ENCODE data around the gene EIF1. TPM values are rescaled to one million over a fixed set of nuclear protein-coding genes. Genes with fewer than 3 reads are reported as not detected.
A peak's percentile ranks its signal among the peaks of the same experiment; 100 is the strongest.

EIF1 gene
- total RNA-seq, 1 experiment from 2014 or later, result 1,082 TPM

DNA sequence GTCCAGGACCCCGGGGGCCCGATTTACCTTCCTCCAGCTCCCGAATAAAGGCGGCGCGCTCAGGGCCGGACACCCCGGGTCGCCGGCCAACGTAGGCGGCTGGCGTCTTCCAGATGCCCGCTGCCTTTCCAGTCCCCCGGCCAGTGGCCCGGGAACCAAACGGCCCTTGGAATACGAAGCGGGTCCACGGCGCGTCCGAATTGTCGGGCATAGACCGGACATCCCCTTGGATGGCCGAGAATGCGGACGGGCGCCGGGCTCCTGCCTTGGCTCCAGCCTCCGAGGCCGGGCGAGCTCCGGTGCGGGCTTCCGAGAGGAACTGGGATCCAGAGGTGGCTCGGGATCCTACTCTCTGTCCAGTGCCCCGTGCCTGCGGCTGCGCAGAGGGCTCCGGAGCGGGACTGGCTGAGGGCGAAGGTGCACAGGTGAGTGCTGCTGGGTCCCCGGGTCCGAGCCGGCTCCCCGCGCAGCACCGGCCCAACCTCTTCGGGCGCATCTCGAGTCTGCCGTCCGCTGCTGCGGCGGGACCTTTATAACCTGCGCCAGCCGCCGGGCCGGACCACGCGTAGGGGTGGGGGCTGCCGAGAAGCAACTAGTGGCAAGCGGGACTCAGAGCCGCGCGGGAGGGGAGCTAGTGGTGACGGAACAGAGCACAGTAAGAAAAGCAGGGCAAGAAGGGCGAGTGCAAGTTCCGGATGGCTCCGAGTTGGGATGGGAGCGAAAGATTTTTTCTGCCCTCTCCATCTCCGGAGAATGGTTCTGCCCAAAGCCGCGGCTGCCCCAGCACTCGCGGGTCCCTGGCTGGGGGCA, 45.7 kb downstream of the EIF1 start, which contains the start of gene HAP1 (continued):
- TF ChIP-seq, protein P1, sequence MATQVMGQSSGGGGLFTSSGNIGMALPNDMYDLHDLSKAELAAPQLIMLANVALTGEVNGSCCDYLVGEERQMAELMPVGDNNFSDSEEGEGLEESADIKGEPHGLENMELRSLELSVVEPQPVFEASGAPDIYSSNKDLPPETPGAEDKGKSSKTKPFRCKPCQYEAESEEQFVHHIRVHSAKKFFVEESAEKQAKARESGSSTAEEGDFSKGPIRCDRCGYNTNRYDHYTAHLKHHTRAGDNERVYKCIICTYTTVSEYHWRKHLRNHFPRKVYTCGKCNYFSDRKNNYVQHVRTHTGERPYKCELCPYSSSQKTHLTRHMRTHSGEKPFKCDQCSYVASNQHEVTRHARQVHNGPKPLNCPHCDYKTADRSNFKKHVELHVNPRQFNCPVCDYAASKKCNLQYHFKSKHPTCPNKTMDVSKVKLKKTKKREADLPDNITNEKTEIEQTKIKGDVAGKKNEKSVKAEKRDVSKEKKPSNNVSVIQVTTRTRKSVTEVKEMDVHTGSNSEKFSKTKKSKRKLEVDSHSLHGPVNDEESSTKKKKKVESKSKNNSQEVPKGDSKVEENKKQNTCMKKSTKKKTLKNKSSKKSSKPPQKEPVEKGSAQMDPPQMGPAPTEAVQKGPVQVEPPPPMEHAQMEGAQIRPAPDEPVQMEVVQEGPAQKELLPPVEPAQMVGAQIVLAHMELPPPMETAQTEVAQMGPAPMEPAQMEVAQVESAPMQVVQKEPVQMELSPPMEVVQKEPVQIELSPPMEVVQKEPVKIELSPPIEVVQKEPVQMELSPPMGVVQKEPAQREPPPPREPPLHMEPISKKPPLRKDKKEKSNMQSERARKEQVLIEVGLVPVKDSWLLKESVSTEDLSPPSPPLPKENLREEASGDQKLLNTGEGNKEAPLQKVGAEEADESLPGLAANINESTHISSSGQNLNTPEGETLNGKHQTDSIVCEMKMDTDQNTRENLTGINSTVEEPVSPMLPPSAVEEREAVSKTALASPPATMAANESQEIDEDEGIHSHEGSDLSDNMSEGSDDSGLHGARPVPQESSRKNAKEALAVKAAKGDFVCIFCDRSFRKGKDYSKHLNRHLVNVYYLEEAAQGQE (IDR thresholded peaks at IDR 0.05; ENCODE audit: low read depth), result no peak

DNA sequence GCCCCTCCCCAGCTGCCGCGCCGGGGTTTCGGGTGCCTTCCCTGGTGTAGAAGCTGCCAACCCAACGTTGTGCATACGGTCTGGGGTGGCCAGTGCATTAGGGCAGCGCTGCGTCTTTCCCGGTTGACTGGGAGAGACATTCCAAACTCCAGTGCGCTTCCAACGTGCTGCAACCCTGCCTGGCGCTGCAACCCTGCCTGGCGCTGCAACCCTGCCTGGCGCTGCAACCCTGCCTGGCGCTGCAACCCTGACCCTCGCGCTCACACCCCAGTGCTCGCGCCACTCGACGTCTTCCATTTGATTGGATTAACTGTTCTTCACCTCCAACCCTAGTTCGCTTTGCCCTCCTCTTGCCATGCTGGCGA, 46.2 kb downstream of the EIF1 start:
- no peaks in the 10 kb centered on the region for H3K9me2 ChIP-seq (ENCODE audit: insufficient read depth)
- H3K4me2 ChIP-seq (ENCODE audit: low read length), result peak overlapping the region; percentile 85
- no peaks in the 10 kb centered on the region for H3K79me2 ChIP-seq (ENCODE audit: insufficient read depth, low read length)
- no TSS peak for BruUV-seq (replicated peaks)
- intact Hi-C loops (cut with micrococcal nuclease), result no loop called here
- peak overlapping the region; percentile 40; the same call in 1 of the 2 replicates for H3K27ac ChIP-seq (ENCODE audit: low read depth, low read length)
- H4K20me1 ChIP-seq (ENCODE audit: insufficient read depth), result no peaks in the 10 kb centered on the region
- no peaks in the 10 kb centered on the region for H3K9me3 ChIP-seq (ENCODE audit: control insufficient read depth in 1 of 2, insufficient read depth in 1 of 2, low read depth in 1 of 2, low read length in 2 of 2)
- ChIA-PET POLR2A (interaction anchor here (1.2 to 1.9 kb wide), 4 partner anchors 10 to 66 kb away, joined by 3 to 6 read pairs (median 4); partner anchors contain the start of gene JUP), RAD21 (ENCODE audit: low non-redundant PET in 1 of 2, low total read pairs in 2 of 2, uncharacterized antibody in 2 of 2, unreplicated experiment in 2 of 2) (interaction anchor here in 1 of 2 experiments (0.9 kb wide), 1 partner anchor 66 kb away, joined by 3 read pairs; no protein-coding TSS in a partner anchor), CTCF (interaction anchor here (1.0 to 1.1 kb wide), 2 partner anchors 52 to 65 kb away, joined by 3 to 5 read pairs; partner anchors contain the start of gene JUP)
- peak overlapping the region; percentile 55 to 62 for H3K4me3 ChIP-seq (replicated peaks in 1 of 2; ENCODE audit: low read depth in 1 of 2, low read length in 2 of 2)
- DNase-seq (ENCODE audit: low read depth, low spot score), result no peak
- H2AFZ ChIP-seq (ENCODE audit: low read depth, low read length, poor library complexity, severe bottlenecking), result peak overlapping the region; percentile 92
- peaks cover 17 to 41% of the 10 kb centered on the region in 2 experiments for H3K4me1 ChIP-seq (ENCODE audit: control insufficient read depth in 1 of 2, insufficient read depth in 2 of 2, low read length in 2 of 2)
- peak overlapping the region; percentile 52 for H3K9ac ChIP-seq (ENCODE audit: low read length)
- peak; percentile 33 for ATAC-seq
- TF ChIP-seq SP1 (IDR thresholded peaks at IDR 0.05; ENCODE audit: low read depth), result no peak
- TF ChIP-seq, protein P2, sequence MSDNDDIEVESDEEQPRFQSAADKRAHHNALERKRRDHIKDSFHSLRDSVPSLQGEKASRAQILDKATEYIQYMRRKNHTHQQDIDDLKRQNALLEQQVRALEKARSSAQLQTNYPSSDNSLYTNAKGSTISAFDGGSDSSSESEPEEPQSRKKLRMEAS (IDR thresholded peaks at IDR 0.05), result no peak
- TF ChIP-seq, protein P3, sequence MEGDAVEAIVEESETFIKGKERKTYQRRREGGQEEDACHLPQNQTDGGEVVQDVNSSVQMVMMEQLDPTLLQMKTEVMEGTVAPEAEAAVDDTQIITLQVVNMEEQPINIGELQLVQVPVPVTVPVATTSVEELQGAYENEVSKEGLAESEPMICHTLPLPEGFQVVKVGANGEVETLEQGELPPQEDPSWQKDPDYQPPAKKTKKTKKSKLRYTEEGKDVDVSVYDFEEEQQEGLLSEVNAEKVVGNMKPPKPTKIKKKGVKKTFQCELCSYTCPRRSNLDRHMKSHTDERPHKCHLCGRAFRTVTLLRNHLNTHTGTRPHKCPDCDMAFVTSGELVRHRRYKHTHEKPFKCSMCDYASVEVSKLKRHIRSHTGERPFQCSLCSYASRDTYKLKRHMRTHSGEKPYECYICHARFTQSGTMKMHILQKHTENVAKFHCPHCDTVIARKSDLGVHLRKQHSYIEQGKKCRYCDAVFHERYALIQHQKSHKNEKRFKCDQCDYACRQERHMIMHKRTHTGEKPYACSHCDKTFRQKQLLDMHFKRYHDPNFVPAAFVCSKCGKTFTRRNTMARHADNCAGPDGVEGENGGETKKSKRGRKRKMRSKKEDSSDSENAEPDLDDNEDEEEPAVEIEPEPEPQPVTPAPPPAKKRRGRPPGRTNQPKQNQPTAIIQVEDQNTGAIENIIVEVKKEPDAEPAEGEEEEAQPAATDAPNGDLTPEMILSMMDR (IDR thresholded peaks at IDR 0.05 in 2 of 3, conservative IDR thresholded peaks at IDR 0.05 in 1 of 3; ENCODE audit: borderline replicate concordance in 1 of 3, insufficient read depth in 1 of 3, low read depth in 2 of 3, low read length in 2 of 3), result no peak
- no peaks in the 10 kb centered on the region for H3K27me3 ChIP-seq (ENCODE audit: insufficient read depth, low read length)
- H3K36me3 ChIP-seq (ENCODE audit: control insufficient read depth in 1 of 2, insufficient read depth in 2 of 2, low read length in 2 of 2), result no peaks in the 10 kb centered on the region

Measured in HCT116 (cell line).